Measurements from ENCODE around the gene UCKL1. TPM values are rescaled to one million over a fixed set of nuclear protein-coding genes. Genes with fewer than 3 reads are reported as not detected.
A peak's percentile ranks its signal among the peaks of the same experiment; 100 is the strongest.

The UCKL1 gene
- total and polyA plus RNA-seq, 2 donors from 2014 or later, result 39.3 to 39.8 TPM

DNA sequence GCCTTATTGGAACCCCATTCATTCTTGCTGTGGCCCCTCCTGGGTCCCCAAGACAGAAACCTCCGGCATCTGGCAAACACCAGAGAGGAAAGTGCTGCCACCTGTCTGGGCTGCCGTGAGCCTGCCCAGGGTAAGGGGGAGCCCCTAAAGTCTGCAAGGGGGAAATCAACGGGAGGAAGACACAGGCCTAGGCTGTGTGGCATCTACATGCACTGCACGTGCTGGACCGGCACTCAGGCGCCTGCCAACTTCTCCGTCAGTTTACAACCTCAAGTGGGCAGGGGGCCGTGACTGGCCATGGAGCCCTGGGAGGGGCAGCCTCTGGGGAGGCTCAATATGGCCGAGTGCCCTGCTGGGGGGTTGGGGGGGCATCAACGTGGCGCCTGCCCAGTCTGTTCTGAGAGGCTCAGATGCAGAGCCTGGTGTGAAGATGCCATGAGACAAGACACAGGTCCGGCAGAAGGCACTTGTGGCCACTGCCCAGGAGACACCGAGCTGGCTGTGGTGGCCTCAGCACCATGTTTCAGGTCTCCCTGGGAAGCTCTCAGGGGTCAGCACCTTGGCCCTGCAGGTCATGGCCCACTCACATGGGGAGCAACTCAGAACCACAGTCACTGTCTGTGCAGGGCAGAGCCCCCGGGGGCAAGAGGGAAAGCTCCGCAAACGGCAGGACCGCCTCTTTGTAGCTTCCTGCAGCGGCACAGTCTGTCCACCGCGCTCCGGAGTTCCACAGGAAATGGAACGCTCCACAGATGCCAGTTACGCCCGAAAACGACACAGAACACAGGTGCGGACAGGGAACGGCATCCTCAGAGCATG lies 8.4 kb downstream of the UCKL1 start:
- DNase-seq (peak in 1 of 5 donors; percentile 82), FAIRE-seq (no peak)
- H3K4me1 ChIP-seq (ENCODE audit: control insufficient read depth in 2 of 3, insufficient read depth in 2 of 3, low read depth in 1 of 3, low read length in 3 of 3), result peaks cover 4 to 43% (median 14%) of the 10 kb centered on the region in 3 donors
- H3K9me3 ChIP-seq (ENCODE audit: control insufficient read depth in 2 of 3, insufficient read depth in 1 of 3, low read length in 3 of 3), result no peaks in the 10 kb centered on the region
- H3K9ac ChIP-seq (ENCODE audit: low read length in 3 of 3), result no peak overlapping the region
- peak overlapping the region in 1 of 2 donors; percentile 95 for H3K27ac ChIP-seq (ENCODE audit: low read depth in 2 of 2, low read length in 2 of 2)
- no peak overlapping the region for H3K4me3 ChIP-seq (ENCODE audit: low read length in 3 of 3)
- TF ChIP-seq CTCF (IDR thresholded peaks at IDR 0.05; ENCODE audit: borderline replicate concordance, extremely low read depth, insufficient read depth), result no peak
- no peaks in the 10 kb centered on the region for H3K27me3 ChIP-seq (ENCODE audit: control insufficient read depth, insufficient read depth, low read length)
- H3K36me3 ChIP-seq (ENCODE audit: control insufficient read depth in 2 of 3, insufficient read depth in 3 of 3, low read length in 3 of 3), result peaks cover 0 to 17% (median 7%) of the 10 kb centered on the region in 3 donors
- intact Hi-C loops (cut with DNase I), result no loop called here

- no peak for TF ChIP-seq CTCF (IDR thresholded peaks at IDR 0.05; ENCODE audit: borderline replicate concordance, extremely low read depth, insufficient read depth)
- Histone ChIP-seq H3K27me3 (ENCODE audit: control insufficient read depth, insufficient read depth, low read length) (no peaks in the 10 kb centered on the region), H3K9me3 (ENCODE audit: control insufficient read depth in 2 of 3, insufficient read depth in 1 of 3, low read length in 3 of 3) (no peaks in the 10 kb centered on the region), H3K9ac (ENCODE audit: low read length in 3 of 3) (no peak overlapping the region), H3K4me1 (ENCODE audit: control insufficient read depth in 2 of 3, insufficient read depth in 2 of 3, low read depth in 1 of 3, low read length in 3 of 3) (peaks cover 4 to 37% (median 14%) of the 10 kb centered on the region in 3 donors), H3K4me3 (ENCODE audit: low read length in 3 of 3) (no peak overlapping the region), H3K36me3 (ENCODE audit: control insufficient read depth in 2 of 3, insufficient read depth in 3 of 3, low read length in 3 of 3) (peaks cover 0 to 17% (median 7%) of the 10 kb centered on the region in 3 donors), H3K27ac (ENCODE audit: low read depth in 2 of 2, low read length in 2 of 2) (no peak overlapping the region)
- intact Hi-C loops (cut with DNase I), result no loop called here
- peak in 1 of 5 donors; percentile 77 for DNase-seq
- no peak for FAIRE-seq
These were observed 9.1 kb downstream of the UCKL1 start for GRCh38 chr20:63946986-63947637.

GRCh38 chr20:63945921-63946920 lies 10.0 kb downstream of the UCKL1 start:
- FAIRE-seq (no peak), DNase-seq (peak in 1 of 5 donors; percentile 73)
- H3K27me3 ChIP-seq (ENCODE audit: control insufficient read depth, insufficient read depth, low read length), result no peaks in the 10 kb centered on the region
- peaks cover 0 to 17% (median 7%) of the 10 kb centered on the region in 3 donors for H3K36me3 ChIP-seq (ENCODE audit: control insufficient read depth in 2 of 3, insufficient read depth in 3 of 3, low read length in 3 of 3)
- H3K9ac ChIP-seq (ENCODE audit: low read length in 3 of 3), result no peak overlapping the region
- intact Hi-C loops (cut with DNase I), result no loop called here
- TF ChIP-seq CTCF (IDR thresholded peaks at IDR 0.05; ENCODE audit: borderline replicate concordance, extremely low read depth, insufficient read depth), result no peak
- no peak overlapping the region for H3K4me3 ChIP-seq (ENCODE audit: low read length in 3 of 3)
- peaks cover 4 to 28% (median 13%) of the 10 kb centered on the region in 3 donors for H3K4me1 ChIP-seq (ENCODE audit: control insufficient read depth in 2 of 3, insufficient read depth in 2 of 3, low read depth in 1 of 3, low read length in 3 of 3)
- H3K9me3 ChIP-seq (ENCODE audit: control insufficient read depth in 2 of 3, insufficient read depth in 1 of 3, low read length in 3 of 3), result no peaks in the 10 kb centered on the region
- no peak overlapping the region for H3K27ac ChIP-seq (ENCODE audit: low read depth in 2 of 2, low read length in 2 of 2)

Data from kidney (tissue), 14 donors.